GM12875 (cell line): Measurements from ENCODE around the gene GOLGA5.

Source experiments
- H3K4me3 ChIP-seq: one replicate; pipeline ENCODE4 v1.5.1; 2011; ENCODE audit warnings: low read depth, low read length, control low read depth
- CTCF ChIP-seq: IDR thresholded peaks from 2 replicates; pipeline ENCODE4 v1.5.1; 2011; ENCODE audit warnings: low read depth, mild to moderate bottlenecking, control low read depth, inconsistent platforms, low read length, moderate library complexity, borderline replicate concordance; ENCODE audit not compliant: insufficient read depth

Gene GOLGA5

GRCh38 chr14:92785667-92786426 is 8.3 kb upstream of the GOLGA5 start:
- TF ChIP-seq CTCF: no peak
- H3K4me3 ChIP-seq: no peak overlapping the region

- no peak for TF ChIP-seq CTCF
- no peak overlapping the region for H3K4me3 ChIP-seq
These were observed 7.7 kb upstream of the GOLGA5 start for GRCh38 chr14:92786427-92786756.

- no peak overlapping the region for H3K4me3 ChIP-seq
- TF ChIP-seq CTCF: no peak
These were observed 6.6 kb upstream of the GOLGA5 start for GRCh38 chr14:92787554-92787953.

DNA sequence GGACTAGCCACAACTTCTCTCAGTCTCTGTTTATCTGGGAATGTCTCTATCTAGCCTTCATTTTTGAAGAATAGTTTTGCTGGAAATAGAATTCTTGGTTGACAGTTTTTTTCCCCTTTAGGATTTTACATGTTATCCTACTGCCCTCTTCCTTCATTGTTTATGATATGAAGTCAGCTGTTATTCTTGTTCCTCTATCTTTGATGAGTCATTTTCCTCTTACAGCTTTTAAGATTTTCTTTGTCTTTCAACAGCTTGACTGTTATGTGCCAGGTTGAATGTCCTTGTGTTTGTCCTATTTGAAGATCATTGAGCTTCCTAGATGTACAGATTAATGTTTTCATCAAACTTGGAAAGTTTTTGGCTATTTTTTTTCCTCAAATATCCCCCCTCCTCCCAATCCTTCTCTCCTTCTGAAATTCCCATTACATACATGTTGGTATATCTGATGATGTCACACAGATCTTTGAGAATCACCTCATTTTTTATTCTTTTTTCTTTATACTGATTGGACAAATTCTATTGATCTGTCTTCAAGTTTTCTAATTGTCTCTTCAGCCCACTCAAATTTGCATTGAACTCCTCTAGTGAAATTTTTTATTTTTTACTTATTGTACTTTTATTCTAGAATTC is 4.5 kb upstream of the GOLGA5 start:
- no peak for TF ChIP-seq CTCF
- H3K4me3 ChIP-seq: no peak overlapping the region

DNA sequence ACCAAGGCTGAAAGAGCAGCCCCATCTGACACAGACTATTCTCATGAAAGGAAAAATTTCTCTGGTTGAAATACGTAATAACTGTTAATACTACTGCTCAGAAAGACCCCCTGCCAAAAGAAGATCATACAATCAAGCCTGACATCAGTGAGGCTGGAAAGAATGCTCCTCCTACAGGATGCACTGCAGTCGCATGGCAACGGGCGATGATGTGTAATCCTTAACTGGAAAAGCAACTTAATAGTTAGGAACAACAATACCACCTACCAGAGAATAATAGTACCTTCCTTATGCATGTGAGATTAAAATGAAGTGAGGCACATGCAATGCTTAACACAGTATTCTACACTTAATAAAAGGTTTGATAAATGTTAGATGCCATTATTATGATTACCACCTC is 1.2 kb upstream of the GOLGA5 start:
- no peak for TF ChIP-seq CTCF
- no peak overlapping the region for H3K4me3 ChIP-seq

DNA sequence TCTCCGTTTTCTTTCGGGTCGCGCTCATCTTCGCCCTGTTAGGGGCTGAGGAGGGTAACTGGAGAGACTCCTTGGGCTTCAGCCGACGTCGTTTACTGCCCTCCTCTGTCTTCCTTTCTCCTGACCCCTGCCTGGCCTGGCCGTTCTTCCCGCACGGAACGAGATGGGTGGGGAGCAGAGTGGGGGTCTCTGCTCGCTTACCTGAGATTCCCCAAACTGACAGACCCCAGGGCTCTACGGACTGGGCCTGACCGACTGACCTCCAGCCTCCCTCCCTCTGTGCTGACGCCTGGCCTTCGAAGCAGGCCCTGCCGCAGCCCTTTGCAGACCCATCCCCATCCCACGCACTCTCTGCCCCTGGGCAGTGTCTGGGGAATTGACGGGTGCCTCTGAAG is 439 bp downstream of the GOLGA5 start:
- peak overlapping the region; percentile 91 for H3K4me3 ChIP-seq
- no peak for TF ChIP-seq CTCF

- TF ChIP-seq CTCF: no peak
These were observed 856 bp downstream of the GOLGA5 start for GRCh38 chr14:92794961-92795360.

More at GRCh38 chr14:92794961-92795360, 856 bp downstream of the GOLGA5 start:
- peak overlapping the region; percentile 91 for H3K4me3 ChIP-seq
